Activated CD4-positive, CD25-positive, alpha-beta regulatory T cell treated with anti-CD3 and anti-CD28 coated beads, Interleukin-2, amount 50 U/mL, for 16 hours (primary cell): Measurements from ENCODE around the gene ZNF611.
"Not testable (repeated sequence)": the region's sequence is repeated elsewhere in the genome, so short reads cannot be mapped to it uniquely, and the experiment has no call there.

Experiments used
- DNase-seq: peaks from one replicate; pipeline ENCODE4 v3.0.0-alpha.2; 2020; ENCODE audit warnings: low read depth, low spot score

The ZNF611 gene

GRCh38 chr19:52734893-52735661, at the start of gene ZNF611:
Gene ZNF611 (minus strand): TSS chr19:52735044. CDS start chr19:52715894, 19,150 bp downstream.
- DNase-seq = peak; percentile 99

GRCh38 chr19:52782864-52783263, 48.0 kb upstream of the ZNF611 start:
- DNase-seq = not testable (repeated sequence)

- no peak for DNase-seq
These were observed 44.0 kb upstream of the ZNF611 start for GRCh38 chr19:52778811-52779210.

GRCh38 chr19:52756447-52756846, 21.6 kb upstream of the ZNF611 start:
- DNase-seq = not testable (repeated sequence)

- DNase-seq = no peak
These were observed 14.9 kb upstream of the ZNF611 start for GRCh38 chr19:52749780-52750179.

GRCh38 chr19:52748336-52748950, 13.6 kb upstream of the ZNF611 start:
- DNase-seq = no peak

- not testable (repeated sequence) for DNase-seq
These were observed 11.1 kb upstream of the ZNF611 start for GRCh38 chr19:52745919-52746318.

GRCh38 chr19:52743091-52743490, 8.2 kb upstream of the ZNF611 start:
- DNase-seq = no peak

- DNase-seq = no peak
These were observed 7.7 kb upstream of the ZNF611 start for GRCh38 chr19:52742516-52742915.

GRCh38 chr19:52741951-52742485, 7.2 kb upstream of the ZNF611 start:
- no peak for DNase-seq

- DNase-seq = not testable (repeated sequence)
These were observed 6.5 kb upstream of the ZNF611 start for GRCh38 chr19:52741371-52741770.

GRCh38 chr19:52739576-52739975, 4.7 kb upstream of the ZNF611 start:
- no peak for DNase-seq

GRCh38 chr19:52735734-52736133, 890 bp upstream of the ZNF611 start:
- DNase-seq = no peak

GRCh38 chr19:52734331-52734892, 432 bp downstream of the ZNF611 start:
- DNase-seq = no peak

GRCh38 chr19:52726051-52726450, 8.8 kb downstream of the ZNF611 start:
- DNase-seq = not testable (repeated sequence)

- DNase-seq = no peak
These were observed 9.3 kb downstream of the ZNF611 start for GRCh38 chr19:52725528-52725961.

- DNase-seq = no peak
These were observed 9.9 kb downstream of the ZNF611 start for GRCh38 chr19:52724701-52725514.

- not testable (repeated sequence) for DNase-seq
These were observed 10.8 kb downstream of the ZNF611 start for GRCh38 chr19:52723907-52724598.

GRCh38 chr19:52722062-52723003, 12.5 kb downstream of the ZNF611 start:
- no peak for DNase-seq

GRCh38 chr19:52720541-52720940, 14.3 kb downstream of the ZNF611 start:
- DNase-seq = not testable (repeated sequence)
